ENCODE results near the gene SPACA9.

DNA sequence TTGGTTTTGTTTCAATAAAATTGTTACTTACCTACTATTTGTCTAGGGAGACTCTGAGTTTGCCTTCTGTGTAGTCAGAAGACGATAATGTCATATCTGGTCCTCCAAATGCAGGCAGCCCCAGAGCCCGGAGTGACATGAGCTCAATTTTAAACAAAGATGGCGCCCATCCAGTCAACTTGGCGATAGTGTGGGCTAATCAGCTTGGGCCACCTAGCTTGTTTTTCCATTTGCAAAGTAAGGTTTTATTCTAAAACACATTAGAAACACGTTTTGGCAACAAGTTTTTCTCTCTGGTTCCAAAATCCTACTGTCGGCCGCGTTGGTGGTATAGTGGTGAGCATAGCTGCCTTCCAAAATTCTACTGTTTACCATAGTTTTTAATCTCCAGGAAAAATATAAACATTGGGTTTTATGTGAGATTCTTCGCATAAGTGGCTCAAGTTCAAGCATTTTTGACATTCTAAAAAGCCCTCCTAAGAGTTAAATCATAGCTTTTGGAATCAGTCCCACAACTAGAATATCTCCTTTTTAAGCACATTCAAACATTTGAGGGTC, 52.6 kb downstream of the SPACA9 start:
- TF ChIP-seq CTCF (conservative IDR thresholded peaks at IDR 0.05) (no peak), EZH2 (IDR thresholded peaks at IDR 0.05; ENCODE audit: low read depth) (no peak)
